NCI-H1436 treated with DMSO at 0.1 percent for 48 hours (cell line): ENCODE results near the gene OLFM4.

Experiments used
- DNase-seq: peaks from one replicate; lab custom pipeline; 2025; lab: John Stamatoyannopoulos, UW

The OLFM4 gene

GRCh38 chr13:53014495-53015443 lies 13.8 kb upstream of the OLFM4 start:
- DNase-seq, result no peak

- DNase-seq, result no peak
Observed at GRCh38 chr13:53015971-53016370, 12.6 kb upstream of the OLFM4 start.

- DNase-seq, result no peak
Observed at GRCh38 chr13:53017433-53017970, 11.1 kb upstream of the OLFM4 start.

GRCh38 chr13:53018690-53019647 lies 9.6 kb upstream of the OLFM4 start:
- no peak for DNase-seq

- no peak for DNase-seq
Observed at GRCh38 chr13:53020764-53021335, 7.8 kb upstream of the OLFM4 start.

GRCh38 chr13:53023246-53023645 lies 5.4 kb upstream of the OLFM4 start:
- no peak for DNase-seq

- no peak for DNase-seq
Observed at GRCh38 chr13:53028063-53028462, 550 bp upstream of the OLFM4 start.

- no peak for DNase-seq
Observed at GRCh38 chr13:53032849-53033248, 4.2 kb downstream of the OLFM4 start.

GRCh38 chr13:53038993-53039392 lies 10.4 kb downstream of the OLFM4 start:
- DNase-seq, result no peak

- DNase-seq, result no peak
Observed at GRCh38 chr13:53041968-53042516, 13.4 kb downstream of the OLFM4 start.

GRCh38 chr13:53042877-53043276 lies 14.3 kb downstream of the OLFM4 start:
- DNase-seq, result no peak

GRCh38 chr13:53043398-53043797 lies 14.8 kb downstream of the OLFM4 start:
- no peak for DNase-seq

GRCh38 chr13:53045189-53045588 lies 16.6 kb downstream of the OLFM4 start:
- DNase-seq, result no peak

GRCh38 chr13:53048880-53049279 lies 20.3 kb downstream of the OLFM4 start:
- no peak for DNase-seq

- peak; percentile 67 for DNase-seq
Observed at GRCh38 chr13:53050151-53050550, 21.5 kb downstream of the OLFM4 start.

GRCh38 chr13:53052675-53053074 lies 24.1 kb downstream of the OLFM4 start:
- no peak for DNase-seq

- no peak for DNase-seq
Observed at GRCh38 chr13:53054569-53054968, 26.0 kb downstream of the OLFM4 start.

- DNase-seq, result no peak
Observed at GRCh38 chr13:53058065-53058679, 29.6 kb downstream of the OLFM4 start.

GRCh38 chr13:53060840-53061490 lies 32.4 kb downstream of the OLFM4 start:
- DNase-seq, result no peak

GRCh38 chr13:53064731-53065130 lies 36.1 kb downstream of the OLFM4 start:
- DNase-seq, result peak; percentile 75

- no peak for DNase-seq
Observed at GRCh38 chr13:53066411-53066810, 37.8 kb downstream of the OLFM4 start.
